RWPE2 (cell line): ENCODE data around the gene C3orf22.

ENCODE experiments used
- ATAC-seq: fragments of 200-7000 bp; cut with Tn5 transposase; 3 replicates; pipeline ENCODE4 v1.9.1; 2021; ENCODE audit warnings: low read depth
- DNase-seq: peaks from one replicate; pipeline ENCODE4 v3.0.0-alpha.2; 2020; ENCODE audit warnings: low spot score
- H3K27ac ChIP-seq: fragments of 450-650 bp; 2 replicates; pipeline ENCODE4 v1.5.1; 2017; ENCODE audit warnings: mild to moderate bottlenecking; ENCODE audit not compliant: poor library complexity, severe bottlenecking
- H3K27me3 ChIP-seq: fragments of 250-450 bp; sonication (Bioruptor Pico); 2 replicates; pipeline ENCODE4 v1.5.1; 2021; ENCODE audit warnings: mild to moderate bottlenecking, moderate library complexity; ENCODE audit not compliant: insufficient read depth, poor library complexity, severe bottlenecking
- H3K36me3 ChIP-seq: fragments of 250-450 bp; sonication (Bioruptor Pico); 2 replicates; pipeline ENCODE4 v1.5.1; 2020; ENCODE audit warnings: low read depth, mild to moderate bottlenecking, moderate library complexity
- H3K4me1 ChIP-seq: fragments of 250-450 bp; sonication (Bioruptor Pico); 2 replicates; pipeline ENCODE4 v1.5.1; 2021; ENCODE audit warnings: mild to moderate bottlenecking, moderate library complexity; ENCODE audit not compliant: insufficient read depth, poor library complexity, severe bottlenecking
- H3K4me3 ChIP-seq: fragments of 250-450 bp; sonication (Bioruptor Pico); 2 replicates; pipeline ENCODE4 v1.5.1; 2021; ENCODE audit warnings: mild to moderate bottlenecking, moderate library complexity; ENCODE audit not compliant: severe bottlenecking
- H3K9me3 ChIP-seq: fragments of 250-450 bp; sonication (Bioruptor Pico); 2 replicates; pipeline ENCODE4 v1.5.1; 2021; ENCODE audit warnings: mild to moderate bottlenecking, moderate library complexity; ENCODE audit not compliant: severe bottlenecking
- TF ChIP-seq, protein P1 (sequence below): fragments of 450-650 bp; IDR thresholded peaks from one replicate; pipeline ENCODE4 v1.5.1; 2017; ENCODE audit warnings: mild to moderate bottlenecking, moderate library complexity; ENCODE audit not compliant: poor library complexity, severe bottlenecking

C3orf22 gene

DNA sequence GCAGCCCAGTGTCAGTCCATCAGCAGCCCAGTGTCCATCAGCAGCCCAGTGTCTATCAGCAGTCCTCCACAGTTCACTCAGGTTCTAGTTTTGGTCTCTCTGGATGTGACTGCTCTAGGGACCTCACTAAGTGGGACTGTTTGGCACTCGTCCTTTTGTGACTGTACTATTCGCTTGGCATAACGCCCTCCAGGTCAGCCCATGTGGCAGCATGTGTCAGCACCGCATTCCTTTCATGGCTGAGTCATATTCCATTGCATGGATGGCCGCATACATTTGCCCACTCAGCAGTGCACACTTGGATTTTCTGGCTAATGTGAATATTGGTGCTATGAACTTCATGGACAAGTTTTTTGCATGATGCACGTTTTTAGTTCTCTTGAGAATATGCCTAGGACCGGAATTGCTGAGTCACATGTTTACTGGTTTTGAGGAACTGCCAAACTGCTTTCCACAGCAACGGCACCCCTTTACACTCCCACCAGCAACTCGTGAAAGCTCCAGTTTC, 18.3 kb downstream of the C3orf22 start:
- Histone ChIP-seq H3K27ac (no peak overlapping the region), H3K27me3 (peaks cover 15% of the 10 kb centered on the region), H3K4me1 (peaks cover 7% of the 10 kb centered on the region), H3K9me3 (no peaks in the 10 kb centered on the region), H3K4me3 (no peak overlapping the region), H3K36me3 (no peaks in the 10 kb centered on the region)
- TF ChIP-seq, protein P1, sequence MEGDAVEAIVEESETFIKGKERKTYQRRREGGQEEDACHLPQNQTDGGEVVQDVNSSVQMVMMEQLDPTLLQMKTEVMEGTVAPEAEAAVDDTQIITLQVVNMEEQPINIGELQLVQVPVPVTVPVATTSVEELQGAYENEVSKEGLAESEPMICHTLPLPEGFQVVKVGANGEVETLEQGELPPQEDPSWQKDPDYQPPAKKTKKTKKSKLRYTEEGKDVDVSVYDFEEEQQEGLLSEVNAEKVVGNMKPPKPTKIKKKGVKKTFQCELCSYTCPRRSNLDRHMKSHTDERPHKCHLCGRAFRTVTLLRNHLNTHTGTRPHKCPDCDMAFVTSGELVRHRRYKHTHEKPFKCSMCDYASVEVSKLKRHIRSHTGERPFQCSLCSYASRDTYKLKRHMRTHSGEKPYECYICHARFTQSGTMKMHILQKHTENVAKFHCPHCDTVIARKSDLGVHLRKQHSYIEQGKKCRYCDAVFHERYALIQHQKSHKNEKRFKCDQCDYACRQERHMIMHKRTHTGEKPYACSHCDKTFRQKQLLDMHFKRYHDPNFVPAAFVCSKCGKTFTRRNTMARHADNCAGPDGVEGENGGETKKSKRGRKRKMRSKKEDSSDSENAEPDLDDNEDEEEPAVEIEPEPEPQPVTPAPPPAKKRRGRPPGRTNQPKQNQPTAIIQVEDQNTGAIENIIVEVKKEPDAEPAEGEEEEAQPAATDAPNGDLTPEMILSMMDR = no peak
- DNase-seq (peak; percentile 73), ATAC-seq (peak; percentile 91)

DNA sequence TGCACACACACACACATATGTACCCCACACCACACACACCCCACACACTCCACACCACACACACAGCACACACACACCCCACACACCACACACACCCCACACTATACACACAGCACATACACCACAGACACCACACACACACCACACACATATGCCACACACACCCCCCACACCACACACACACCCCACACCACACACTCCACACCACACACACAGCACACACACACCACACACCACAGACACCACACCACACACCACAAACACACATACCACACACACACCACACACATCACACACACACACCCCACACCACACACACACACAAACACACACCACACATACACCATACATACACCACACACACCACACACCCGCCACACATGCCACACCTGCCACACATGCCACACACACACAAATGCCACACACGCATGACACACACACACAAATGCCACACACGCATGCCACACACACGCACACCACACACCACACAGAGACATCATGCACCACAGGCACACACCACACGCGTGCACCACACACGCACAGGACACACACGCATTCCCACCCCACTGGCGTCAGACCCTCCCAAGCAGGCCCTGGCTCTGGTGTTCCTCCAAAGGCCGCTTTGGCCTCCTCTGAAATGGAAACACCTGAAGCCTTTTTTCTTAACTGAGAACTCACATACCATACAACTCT, 19.0 kb downstream of the C3orf22 start:
- peaks cover 15% of the 10 kb centered on the region for H3K27me3 ChIP-seq
- H3K36me3 ChIP-seq = no peaks in the 10 kb centered on the region
- no peaks in the 10 kb centered on the region for H3K9me3 ChIP-seq
- no peak overlapping the region for H3K4me3 ChIP-seq
- no peak overlapping the region for H3K27ac ChIP-seq
- TF ChIP-seq, protein P1 = no peak
- peak; percentile 28 for DNase-seq
- ATAC-seq = no peak
- peaks cover 7% of the 10 kb centered on the region for H3K4me1 ChIP-seq

GRCh38 chr3:126538966-126539365, 19.8 kb downstream of the C3orf22 start:
- no peak overlapping the region for H3K4me3 ChIP-seq
- H3K36me3 ChIP-seq = no peaks in the 10 kb centered on the region
- no peaks in the 10 kb centered on the region for H3K9me3 ChIP-seq
- H3K4me1 ChIP-seq = peaks cover 7% of the 10 kb centered on the region
- TF ChIP-seq, protein P1 = no peak
- H3K27ac ChIP-seq = no peak overlapping the region
- DNase-seq (no peak), ATAC-seq (no peak)
- peaks cover 17% of the 10 kb centered on the region for H3K27me3 ChIP-seq

- TF ChIP-seq, protein P1 = no peak
- no peak overlapping the region for H3K27ac ChIP-seq
- H3K4me1 ChIP-seq = peaks cover 7% of the 10 kb centered on the region
- H3K36me3 ChIP-seq = no peaks in the 10 kb centered on the region
- no peak overlapping the region for H3K4me3 ChIP-seq
- H3K9me3 ChIP-seq = no peaks in the 10 kb centered on the region
- DNase-seq (peak; percentile 37), ATAC-seq (no peak)
- peaks cover 22% of the 10 kb centered on the region for H3K27me3 ChIP-seq
Measured at GRCh38 chr3:126538316-126538715, 20.4 kb downstream of the C3orf22 start.

- peaks cover 7% of the 10 kb centered on the region for H3K4me1 ChIP-seq
- H3K27ac ChIP-seq = no peak overlapping the region
- no peak for ATAC-seq
- DNase-seq = peak; percentile 34
- peaks cover 27% of the 10 kb centered on the region for H3K27me3 ChIP-seq
- TF ChIP-seq, protein P1 = no peak
- H3K9me3 ChIP-seq = no peaks in the 10 kb centered on the region
- no peaks in the 10 kb centered on the region for H3K36me3 ChIP-seq
- no peak overlapping the region for H3K4me3 ChIP-seq
Measured at GRCh38 chr3:126537730-126538281, 20.9 kb downstream of the C3orf22 start.
